Caki2 (cell line): ENCODE data around the gene FAM25G. TPM values are rescaled to one million over a fixed set of nuclear protein-coding genes. Genes with fewer than 3 reads are reported as not detected.
A peak's percentile ranks its signal among the peaks of the same experiment; 100 is the strongest.
"Not testable (repeated sequence)": the region's sequence is repeated elsewhere in the genome, so short reads cannot be mapped to it uniquely, and the experiment has no call there.

ENCODE experiments used
- DNase-seq: peaks from one replicate; pipeline ENCODE4 v3.0.0-alpha.2; 2015; ENCODE audit warnings: low read depth
- in situ Hi-C: cut with HindIII; loops from 2 replicates; pipeline ENCODE4 v1.10.0; 2016; ENCODE audit warnings: low sequenced_read_pairs, low pct_unique_long_range_greater_than_20kb, mixed read lengths
- total RNA-seq: library from RNA; depleted of rRNA; stranded (reverse); fragments of >200 nt; shearing (Covaris generic); gene quantifications from 2 replicates; pipeline ENCODE4 v1.2.3, GENCODE V29; 2014; ENCODE audit warnings: low replicate concordance; rRNA removed

Gene FAM25G
- total RNA-seq: not detected in 2 replicates

DNA sequence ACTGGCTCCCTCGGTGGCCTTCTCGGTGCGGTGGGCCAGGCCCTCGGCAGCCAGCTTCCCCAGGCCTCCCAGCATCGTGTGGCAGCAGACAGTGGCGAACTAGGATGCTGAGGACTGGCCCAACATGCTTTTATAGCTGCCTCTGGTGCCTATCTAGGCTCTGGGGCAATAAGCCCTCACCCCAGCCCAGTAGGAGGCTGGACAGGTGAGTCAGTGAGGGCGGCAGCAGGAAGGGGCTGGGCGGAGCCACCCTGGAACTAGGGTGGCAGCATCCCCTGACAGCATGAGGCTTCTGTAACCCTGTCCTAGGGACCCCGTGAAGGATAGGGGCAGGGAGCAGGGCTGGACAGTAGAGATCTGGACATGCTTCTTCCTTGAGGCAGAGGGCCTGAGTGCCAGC, at the start of gene FAM25G:
FAM25G (minus strand) TSS at position 101 of the 400 bp plus-strand sequence; CDS start at position 75, 26 bp downstream.
- DNase-seq, in situ Hi-C loops: not testable (repeated sequence)

DNA sequence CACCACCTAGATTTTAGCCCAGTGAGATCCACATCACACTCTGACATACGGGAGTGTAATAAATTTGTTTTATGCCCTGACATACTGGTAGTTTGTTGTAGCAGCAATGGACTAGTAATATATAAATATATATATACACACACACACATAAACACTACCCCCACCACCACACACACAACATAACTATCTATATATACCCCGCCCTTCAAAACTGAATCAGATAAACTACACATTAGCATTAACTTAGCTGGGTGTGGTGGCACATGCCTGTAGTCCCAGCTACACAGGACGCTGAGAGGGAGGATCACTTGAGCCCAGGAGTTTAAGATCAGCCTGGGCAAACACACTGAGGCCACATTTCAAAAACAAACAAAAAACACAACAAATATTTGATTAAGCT, 44.9 kb upstream of the FAM25G start:
- DNase-seq, in situ Hi-C loops: not testable (repeated sequence)

DNA sequence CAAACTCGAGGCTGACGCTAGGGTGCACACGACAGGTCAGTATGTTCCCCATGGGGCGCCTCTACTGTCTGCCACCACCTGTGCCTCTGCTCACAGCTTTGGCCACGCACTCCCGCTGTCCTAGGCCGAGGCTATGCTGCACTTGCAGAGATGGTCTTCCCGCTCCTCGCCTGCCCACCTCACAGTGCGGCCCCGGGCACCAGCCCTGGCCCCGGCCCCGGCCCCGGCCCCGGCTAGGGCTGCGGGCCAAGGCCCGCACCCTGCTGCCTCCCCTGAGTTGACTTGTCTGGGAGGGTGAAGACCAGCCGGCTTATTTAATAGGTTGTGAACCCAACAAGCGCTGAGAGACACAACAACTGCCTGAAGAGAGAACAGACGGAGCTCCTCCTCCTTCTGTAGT, 32.0 kb upstream of the FAM25G start, which contains the start of gene AGAP9:
AGAP9 (minus strand) TSS at position 164 of the 400 bp plus-strand sequence; CDS start at position 52, 112 bp downstream.
- DNase-seq, in situ Hi-C loops: not testable (repeated sequence)

DNA sequence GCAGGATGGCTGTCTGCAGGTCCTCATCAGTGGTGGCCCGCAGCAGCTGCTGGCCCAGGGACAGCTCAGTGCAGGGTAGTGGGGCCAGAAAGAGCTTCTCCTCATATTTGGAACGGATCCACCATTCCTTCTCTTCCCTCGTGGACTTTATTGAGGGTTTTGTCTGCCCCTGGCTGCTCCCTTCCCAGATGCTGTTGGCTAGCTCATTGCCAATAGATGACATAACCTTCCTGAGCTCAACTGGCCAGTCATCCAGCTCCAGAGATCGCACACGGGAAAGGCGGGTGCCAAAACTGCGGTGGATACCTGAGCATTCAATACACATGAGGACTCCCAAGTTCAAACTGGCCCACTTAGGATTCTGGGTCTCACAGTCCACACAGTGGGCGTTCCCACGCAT, 10.8 kb upstream of the FAM25G start:
- in situ Hi-C loops, DNase-seq: not testable (repeated sequence)

DNA sequence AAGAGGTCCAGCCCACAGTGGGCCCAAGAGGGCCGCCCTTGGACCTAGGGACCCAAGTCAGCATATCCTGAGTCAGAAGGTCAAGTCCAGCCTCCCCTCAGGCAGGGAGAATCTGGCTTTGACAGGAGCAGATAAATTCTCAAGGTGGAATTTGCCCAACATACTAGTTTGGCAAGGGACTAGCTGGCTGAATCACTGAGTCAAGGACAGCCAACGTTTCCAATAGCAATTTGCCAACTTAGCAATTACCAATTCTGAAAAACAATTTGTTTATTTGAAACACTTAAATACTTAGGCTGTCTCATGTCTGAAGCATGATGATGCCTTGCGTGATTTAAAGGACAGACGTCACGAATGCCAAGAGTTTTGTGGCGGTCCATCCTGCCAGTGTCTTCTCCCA, 2.7 kb upstream of the FAM25G start:
- DNase-seq, in situ Hi-C loops: not testable (repeated sequence)

DNA sequence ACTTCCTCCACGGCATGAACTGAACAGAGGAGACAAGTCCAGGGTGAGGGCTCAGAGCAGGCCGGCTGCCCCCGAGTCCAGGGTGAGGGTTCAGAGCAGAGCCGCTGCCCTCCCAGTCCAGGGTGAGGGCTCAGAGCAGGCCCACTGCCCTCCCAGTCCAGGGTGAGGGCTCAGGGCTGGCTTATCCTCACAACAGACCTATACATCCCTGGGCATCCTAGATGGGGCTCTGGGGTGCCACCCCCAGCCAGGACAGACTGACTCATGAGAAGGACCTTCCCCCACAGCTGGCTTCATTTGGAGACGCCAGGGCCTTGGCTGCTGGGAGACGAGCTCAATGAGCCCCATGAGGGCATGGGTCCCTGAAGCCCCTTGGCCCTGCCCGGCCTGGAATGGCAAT, 1.9 kb downstream of the FAM25G start:
- DNase-seq, in situ Hi-C loops: not testable (repeated sequence)

DNA sequence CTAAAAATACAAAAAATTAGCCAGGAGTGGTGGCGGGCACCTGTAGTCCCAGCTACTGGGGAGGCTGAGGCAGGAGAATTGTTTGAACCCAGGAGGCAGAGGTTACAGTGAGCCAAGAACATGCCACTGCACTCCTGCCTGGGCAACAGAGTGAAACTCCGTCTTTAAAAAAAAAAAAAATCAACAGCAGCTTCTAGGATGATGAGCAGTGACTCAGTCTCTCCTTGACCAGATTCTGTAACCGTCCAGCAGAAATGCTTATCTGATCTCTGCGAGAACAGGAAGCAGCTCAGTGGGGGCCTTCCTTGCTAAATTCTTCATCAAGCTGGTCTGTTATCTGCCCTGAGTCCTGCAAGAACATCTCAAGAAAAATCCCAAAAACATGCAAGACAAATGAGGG, 5.6 kb downstream of the FAM25G start:
- in situ Hi-C loops: not testable (repeated sequence)
- DNase-seq: peak; percentile 27

DNA sequence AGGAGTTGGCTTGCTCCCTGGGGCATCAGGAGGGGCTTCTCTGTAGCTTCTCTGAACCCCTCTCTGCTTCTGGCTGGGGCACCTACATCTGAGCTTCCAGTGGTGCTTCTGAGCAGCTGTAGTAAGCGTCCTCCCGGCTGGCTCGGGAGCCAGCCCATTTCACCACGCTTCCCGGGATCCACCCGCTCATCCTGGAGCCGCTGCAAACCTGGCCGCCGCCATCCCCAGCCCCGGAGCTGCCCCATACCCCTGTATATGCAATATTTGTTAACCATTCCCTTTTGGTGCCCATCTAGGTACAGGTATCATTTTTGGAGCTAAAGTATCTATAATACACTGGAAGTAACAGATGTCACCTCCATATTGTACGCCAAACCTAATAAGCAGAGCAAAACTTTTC, 6.7 kb downstream of the FAM25G start:
- in situ Hi-C loops, DNase-seq: not testable (repeated sequence)

DNA sequence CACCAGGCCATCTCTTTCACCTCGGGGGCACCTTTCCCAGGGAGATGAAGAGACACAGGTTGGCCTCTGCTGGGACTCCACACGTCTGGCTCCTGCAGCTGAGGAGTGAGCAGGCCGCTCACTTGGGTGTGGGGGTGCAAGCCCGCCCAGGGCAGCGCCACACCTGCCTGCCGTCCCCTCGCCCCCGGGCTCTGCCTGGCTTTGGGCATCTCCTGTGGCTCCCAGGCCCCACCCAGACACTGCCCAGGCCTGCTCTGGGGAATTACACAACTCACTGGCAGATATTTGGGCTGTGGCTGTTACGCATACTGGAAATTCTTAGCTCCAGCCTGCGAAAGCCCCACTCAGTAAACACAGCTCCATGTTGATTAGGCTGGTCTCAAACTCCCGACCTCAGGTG, 7.6 kb downstream of the FAM25G start, which contains the start of gene ANXA8:
ANXA8 (minus strand) TSS at position 193 of the 400 bp plus-strand sequence; CDS start at position 11, 182 bp downstream.
- DNase-seq, in situ Hi-C loops: not testable (repeated sequence)

DNA sequence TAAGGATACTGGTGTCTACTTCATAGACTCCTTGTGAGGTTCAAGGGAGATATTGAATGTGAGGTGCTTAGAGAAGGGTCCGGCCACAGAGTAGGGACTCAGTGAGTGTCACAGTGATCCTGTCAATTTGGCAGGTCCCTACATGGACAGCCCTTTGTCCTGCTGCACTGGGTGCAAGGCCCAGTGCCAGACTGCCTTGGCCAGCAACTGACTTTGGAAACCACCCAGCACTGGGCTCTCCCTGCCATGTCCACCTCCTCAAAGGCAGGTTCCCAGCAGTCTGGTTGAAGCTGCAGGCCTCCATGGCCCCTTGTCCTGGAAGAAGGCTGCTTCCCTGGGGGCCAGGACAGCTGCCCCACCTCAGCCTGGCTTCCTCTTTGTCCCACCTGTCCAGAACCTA, 9.1 kb downstream of the FAM25G start:
- DNase-seq, in situ Hi-C loops: not testable (repeated sequence)

DNA sequence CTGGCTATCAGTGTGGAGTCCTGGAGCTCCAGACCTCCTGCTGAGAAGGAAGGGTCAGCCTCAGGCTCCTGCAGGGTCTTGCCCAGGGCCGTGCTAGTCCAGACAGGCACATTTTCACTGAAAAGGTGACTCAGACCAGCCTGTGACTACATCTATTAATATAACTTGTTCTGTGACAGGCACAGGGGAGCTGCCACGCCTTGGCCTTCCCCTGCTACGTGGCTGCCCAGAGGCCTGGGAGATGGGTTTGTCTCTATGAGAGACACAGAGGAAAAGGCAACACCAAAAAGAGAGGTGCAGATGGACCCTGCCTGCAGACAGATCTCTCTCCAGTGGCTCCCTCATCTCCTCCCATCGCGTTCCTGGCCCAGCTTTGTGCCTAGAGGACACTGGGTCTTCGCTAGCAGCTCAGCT, 9.7 kb downstream of the FAM25G start:
- DNase-seq, in situ Hi-C loops: not testable (repeated sequence)

DNA sequence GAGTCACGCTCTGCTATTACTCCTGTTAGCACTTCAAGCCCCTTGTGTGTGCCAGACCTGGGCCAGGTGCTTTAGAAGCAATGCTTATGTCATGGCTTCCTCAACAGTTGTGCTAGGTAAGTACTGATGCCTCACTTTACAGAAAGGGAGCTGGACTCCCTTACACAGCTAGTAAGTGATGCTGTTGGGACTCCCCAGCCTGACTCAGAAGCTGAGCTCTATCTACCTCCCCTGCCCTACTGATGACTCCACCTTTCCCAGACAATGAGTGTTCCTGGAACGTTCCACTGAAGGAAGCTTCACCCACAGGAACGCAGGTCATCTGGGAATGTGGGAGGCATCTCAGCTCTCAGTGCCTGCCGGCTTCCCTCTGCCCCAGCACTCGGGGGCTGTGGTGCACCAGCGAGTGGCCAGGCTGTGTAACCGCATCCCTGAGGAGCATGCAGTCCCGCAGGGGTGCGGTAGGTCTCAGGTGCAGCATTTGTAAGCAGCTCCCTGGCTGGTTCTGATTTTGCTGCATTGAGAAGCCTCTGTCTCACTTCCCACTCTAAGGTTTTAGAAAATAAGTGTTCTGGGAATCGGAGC, 10.2 kb downstream of the FAM25G start:
- DNase-seq: peak; percentile 73
- in situ Hi-C loops: not testable (repeated sequence)

DNA sequence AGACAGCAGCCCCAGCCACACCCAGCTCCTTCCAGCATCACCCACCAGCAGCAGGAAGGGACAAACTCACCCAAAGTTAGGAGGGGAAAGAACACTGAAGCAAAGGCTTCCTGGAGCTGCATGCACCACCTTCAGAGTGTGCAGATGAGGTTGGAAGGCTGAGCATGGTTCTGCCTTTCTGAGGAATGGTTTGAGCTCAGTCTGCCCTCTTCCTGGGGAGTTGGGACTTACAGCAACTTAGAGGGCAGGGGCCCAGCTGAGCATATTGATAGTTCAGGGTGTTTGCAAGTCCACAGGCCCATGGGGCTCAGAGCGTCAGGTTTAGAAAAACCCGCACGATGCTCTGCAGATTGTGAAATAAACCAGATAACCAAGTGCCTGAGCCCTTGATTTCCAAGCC, 11.4 kb downstream of the FAM25G start:
- DNase-seq, in situ Hi-C loops: not testable (repeated sequence)

DNA sequence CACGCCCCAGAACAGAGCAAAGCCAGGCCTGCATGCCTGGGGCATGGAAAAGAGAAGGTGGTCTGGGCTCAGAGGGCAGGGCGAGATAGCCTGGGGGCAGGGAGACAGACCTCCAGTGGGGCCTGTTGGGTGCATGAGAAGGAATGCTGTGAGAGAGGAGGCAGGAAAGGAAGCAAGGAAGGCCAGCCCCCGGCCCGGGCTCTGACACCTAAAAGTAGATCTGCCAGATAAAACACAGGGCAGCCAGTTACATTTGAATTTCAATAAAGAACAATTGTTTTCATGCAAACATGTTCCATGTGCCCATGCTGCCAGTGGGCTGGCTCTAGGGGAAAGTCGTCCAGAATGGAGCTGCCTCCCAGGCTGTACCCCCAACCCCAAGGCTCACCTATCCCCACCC, 13.4 kb downstream of the FAM25G start:
- DNase-seq, in situ Hi-C loops: not testable (repeated sequence)

DNA sequence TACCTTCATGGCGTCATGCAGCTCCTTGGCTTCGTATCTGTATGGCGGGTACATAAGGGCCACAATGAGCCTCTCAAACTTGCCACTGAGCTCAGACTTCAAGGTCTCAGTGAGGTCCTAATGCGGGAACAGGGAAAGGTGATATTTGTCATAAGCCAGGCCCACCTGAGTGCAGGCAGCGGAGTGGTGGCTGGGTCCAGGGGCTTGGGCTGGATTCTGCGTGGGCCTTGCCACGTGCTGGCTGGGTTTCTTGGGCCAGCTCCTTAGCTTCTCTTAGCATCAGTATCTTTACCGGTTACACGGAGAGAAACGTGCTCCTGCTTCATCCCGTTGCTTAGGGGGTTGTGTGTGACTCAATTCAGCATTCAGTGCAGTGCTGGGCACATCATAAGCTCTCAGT, 14.4 kb downstream of the FAM25G start:
- DNase-seq, in situ Hi-C loops: not testable (repeated sequence)

DNA sequence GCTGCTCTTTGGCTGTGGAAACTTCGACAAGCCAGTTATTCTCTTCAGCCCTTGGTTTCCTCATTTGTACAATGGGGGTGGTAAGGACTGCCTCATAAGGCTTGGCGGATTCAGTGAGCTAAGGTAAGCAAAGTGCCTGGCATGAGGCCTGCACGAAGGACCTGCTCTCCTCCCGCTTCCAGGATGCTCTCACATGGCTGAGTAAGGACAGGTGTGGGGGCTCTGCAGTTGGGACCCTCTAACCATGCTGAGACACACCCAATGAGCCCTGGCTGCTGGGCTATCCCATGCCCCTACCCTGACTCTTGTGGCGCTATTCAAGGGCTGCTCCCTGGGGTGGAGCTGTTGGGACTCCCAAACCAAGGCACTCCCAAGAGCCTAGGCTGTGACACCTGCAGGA, 16.4 kb downstream of the FAM25G start:
- in situ Hi-C loops: not testable (repeated sequence)

DNA sequence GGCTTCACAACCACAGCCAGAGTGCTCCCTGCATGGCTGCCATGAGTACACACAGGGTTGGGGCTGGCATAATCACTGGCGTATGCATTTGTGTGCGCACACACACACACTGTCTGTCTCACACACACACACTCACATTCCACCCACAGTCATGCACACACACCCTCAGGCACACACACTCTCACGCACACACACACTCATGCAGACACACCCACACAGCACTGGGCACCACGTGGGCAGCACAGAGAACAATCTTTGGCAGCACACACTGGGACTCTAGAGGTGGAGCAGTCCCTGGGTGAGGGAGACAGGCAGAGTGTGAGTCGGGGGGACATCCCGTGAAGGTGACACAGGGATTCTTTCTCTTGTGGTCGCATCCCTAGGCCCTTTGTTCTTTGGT, 18.0 kb downstream of the FAM25G start:
- DNase-seq, in situ Hi-C loops: not testable (repeated sequence)

More for the DNA sequence above, 16.4 kb downstream of the FAM25G start:
- DNase-seq: not testable (repeated sequence)

DNA sequence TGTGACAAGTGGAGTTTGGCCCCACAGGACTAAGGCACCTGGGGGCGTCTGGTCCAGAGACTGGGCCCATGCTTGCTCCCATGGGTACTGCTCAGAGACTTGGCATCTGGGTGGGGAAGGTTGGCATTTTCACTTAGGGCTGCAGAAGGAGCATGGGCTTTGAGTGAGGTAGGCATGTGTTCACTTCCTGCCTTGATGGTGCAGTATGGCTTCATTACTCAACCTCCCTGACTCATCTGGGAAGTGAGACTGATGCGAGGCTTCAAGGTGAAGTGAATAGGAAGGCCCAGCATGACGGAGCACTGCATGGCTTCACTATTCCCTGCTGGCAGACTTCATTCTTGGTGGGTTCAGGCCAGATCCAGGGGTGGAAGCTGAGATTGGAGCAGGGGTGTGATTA, 18.9 kb downstream of the FAM25G start:
- DNase-seq, in situ Hi-C loops: not testable (repeated sequence)

DNA sequence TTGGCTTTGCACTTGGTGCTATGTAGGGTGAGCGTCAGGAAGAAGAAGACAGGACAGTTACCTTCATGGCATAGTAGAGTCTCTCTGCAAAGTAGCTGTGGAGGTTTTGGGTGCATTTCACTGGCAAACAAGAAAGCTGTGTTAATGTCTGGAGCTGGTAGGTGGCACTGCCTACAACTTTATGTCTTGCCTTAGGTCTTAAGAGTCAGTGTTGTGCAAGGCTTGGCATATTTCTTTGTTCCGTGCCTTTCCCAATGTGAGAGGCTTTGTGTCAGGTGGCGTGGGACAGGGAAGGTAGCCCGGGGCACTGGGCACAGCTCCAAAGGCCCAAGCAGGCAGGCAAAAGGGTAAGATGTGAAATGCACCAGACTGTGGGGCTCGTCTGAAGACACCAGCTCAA, 19.4 kb downstream of the FAM25G start:
- in situ Hi-C loops, DNase-seq: not testable (repeated sequence)
